GM23248 (cell line): Measurements from ENCODE around the gene SNTB2.

Experiments used
- EZH2 ChIP-seq: fragments of 200-600 bp; sonication (generic); IDR thresholded peaks from 2 replicates; pipeline ENCODE4 v1.6.1; 2018; ENCODE audit warnings: antibody characterized with exemption, mild to moderate bottlenecking; ENCODE audit not compliant: insufficient read depth, poor library complexity, severe bottlenecking
- EZH2phosphoT487 ChIP-seq: fragments of 200-600 bp; sonication (generic); IDR thresholded peaks from 2 replicates; pipeline ENCODE4 v1.6.1; 2018; ENCODE audit warnings: antibody characterized with exemption, moderate library complexity, mild to moderate bottlenecking, low read depth; ENCODE audit not compliant: insufficient read depth

GRCh38 chr16:69195369-69196029 is 8.5 kb downstream of the SNTB2 start:
- TF ChIP-seq EZH2 (no peak), EZH2phosphoT487 (no peak)
